Chondrocyte (in vitro differentiated cells): ENCODE results near the gene CHRND. TPM values are rescaled to one million over a fixed set of nuclear protein-coding genes. Genes with fewer than 3 reads are reported as not detected.

Source experiments
- DNase-seq: peaks from one replicate; pipeline ENCODE4 v3.0.0; 2021; ENCODE audit warnings: mixed read lengths, low spot score
- H3K27ac Mint-ChIP-seq: one replicate; pipeline ENCODE4 v1.8.0; 2021; ENCODE audit warnings: mild to moderate bottlenecking, moderate library complexity, mixed read lengths; ENCODE audit not compliant: unreplicated experiment
- H3K27me3 Mint-ChIP-seq: 2 replicates; pipeline ENCODE4 v1.8.0; 2021; ENCODE audit warnings: low read depth, mixed read lengths
- H3K36me3 Mint-ChIP-seq: 2 replicates; pipeline ENCODE4 v1.8.0; 2021; ENCODE audit warnings: low read depth, mixed read lengths
- H3K4me1 Mint-ChIP-seq: 2 replicates; pipeline ENCODE4 v1.8.0; 2021; ENCODE audit warnings: low read depth, mild to moderate bottlenecking, mixed read lengths
- H3K4me3 Mint-ChIP-seq: one replicate; pipeline ENCODE4 v1.8.0; 2021; ENCODE audit warnings: mild to moderate bottlenecking, moderate library complexity, mixed read lengths; ENCODE audit not compliant: unreplicated experiment
- H3K9me3 Mint-ChIP-seq: 2 replicates; pipeline ENCODE4 v1.8.0; 2021; ENCODE audit warnings: low read depth, mixed read lengths
- CTCF ChIP-seq: fragments of 200-600 bp; sonication (generic); IDR thresholded peaks from 2 replicates; pipeline ENCODE4 v1.5.0; 2021; ENCODE audit warnings: antibody characterized with exemption, mild to moderate bottlenecking, moderate library complexity
- total RNA-seq: library from RNA; stranded (reverse); gene quantifications from 3 replicates; pipeline ENCODE4 v1.2.1, GENCODE V29; 2021

The CHRND gene
- total RNA-seq, 1 donor from 2014 or later: not detected

- DNase-seq: peak; percentile 74
- no peak for TF ChIP-seq CTCF
- Mint-ChIP-seq H3K4me3 (no peak overlapping the region), H3K9me3 (peaks cover 6% of the 10 kb centered on the region), H3K27ac (no peak overlapping the region), H3K4me1 (no peaks in the 10 kb centered on the region), H3K36me3 (no peaks in the 10 kb centered on the region), H3K27me3 (no peaks in the 10 kb centered on the region)
These were observed 9.1 kb downstream of the CHRND start for GRCh38 chr2:232534940-232535651.

- no peaks in the 10 kb centered on the region for H3K36me3 Mint-ChIP-seq
- TF ChIP-seq CTCF: no peak
- DNase-seq: peak; percentile 24
These were observed 10.0 kb downstream of the CHRND start for GRCh38 chr2:232535761-232536530.

GRCh38 chr2:232537079-232537478, 11.1 kb downstream of the CHRND start:
- Mint-ChIP-seq H3K4me3 (no peak overlapping the region), H3K27me3 (no peaks in the 10 kb centered on the region), H3K36me3 (no peaks in the 10 kb centered on the region), H3K27ac (no peak overlapping the region), H3K4me1 (no peaks in the 10 kb centered on the region), H3K9me3 (peaks cover 6% of the 10 kb centered on the region)
- TF ChIP-seq CTCF: peak; percentile 34
- peak; percentile 70 for DNase-seq

More at GRCh38 chr2:232535761-232536530, 10.0 kb downstream of the CHRND start:
- Mint-ChIP-seq H3K4me1 (no peaks in the 10 kb centered on the region), H3K27ac (no peak overlapping the region), H3K4me3 (no peak overlapping the region), H3K27me3 (no peaks in the 10 kb centered on the region), H3K9me3 (peaks cover 6% of the 10 kb centered on the region)

GRCh38 chr2:232537499-232537898, 11.5 kb downstream of the CHRND start:
- Mint-ChIP-seq H3K27me3 (no peaks in the 10 kb centered on the region), H3K36me3 (no peaks in the 10 kb centered on the region), H3K4me3 (no peak overlapping the region), H3K4me1 (no peaks in the 10 kb centered on the region), H3K27ac (no peak overlapping the region), H3K9me3 (peaks cover 6% of the 10 kb centered on the region)
- peak; percentile 39 for DNase-seq
- no peak for TF ChIP-seq CTCF

GRCh38 chr2:232538671-232539070, 12.7 kb downstream of the CHRND start:
- Mint-ChIP-seq H3K36me3 (no peaks in the 10 kb centered on the region), H3K4me1 (no peaks in the 10 kb centered on the region), H3K27ac (no peak overlapping the region), H3K4me3 (no peak overlapping the region), H3K27me3 (no peaks in the 10 kb centered on the region), H3K9me3 (peaks cover 6% of the 10 kb centered on the region)
- DNase-seq: peak; percentile 26
- TF ChIP-seq CTCF: no peak
